ENCODE measurements around the gene STAT5B. TPM values are rescaled to one million over a fixed set of nuclear protein-coding genes. Genes with fewer than 3 reads are reported as not detected.
"Not testable (repeated sequence)": the region's sequence is repeated elsewhere in the genome, so short reads cannot be mapped to it uniquely, and the experiment has no call there.

Gene STAT5B
- 100 to 1,000 TPM; 185 to 192 TPM for total RNA-seq

- CTCF ChIA-PET: interaction anchor here (2.4 kb wide), 1 partner anchor 54 kb away, joined by 18 read pairs; no protein-coding TSS in a partner anchor
- Mint-ChIP-seq H3K4me3 (peak within 1 kb of the TSS; percentile 96), H3K27ac (peak within 1 kb of the TSS; percentile 97), H3K4me1 (ENCODE audit: low read depth) (peaks cover 35% of the 10 kb centered on the region), H3K27me3 (ENCODE audit: low read depth) (no peaks in the 10 kb centered on the region), H3K36me3 (ENCODE audit: low read depth) (peaks cover 30% of the 10 kb centered on the region), H3K9me3 (no peaks in the 10 kb centered on the region)
- intact Hi-C loops (cut with micrococcal nuclease): loop anchor here (10.0 kb wide), 1 partner anchor 411 kb away; the partner anchor contains the start of gene KLHL11
- peak; percentile 62 for DNase-seq
These were observed at the start of gene STAT5B for GRCh38 chr17:42276359-42276608. TSS of gene STAT5B (minus strand) at chr17:42276391. CDS start at chr17:42232127, 44,264 bp downstream.

DNA sequence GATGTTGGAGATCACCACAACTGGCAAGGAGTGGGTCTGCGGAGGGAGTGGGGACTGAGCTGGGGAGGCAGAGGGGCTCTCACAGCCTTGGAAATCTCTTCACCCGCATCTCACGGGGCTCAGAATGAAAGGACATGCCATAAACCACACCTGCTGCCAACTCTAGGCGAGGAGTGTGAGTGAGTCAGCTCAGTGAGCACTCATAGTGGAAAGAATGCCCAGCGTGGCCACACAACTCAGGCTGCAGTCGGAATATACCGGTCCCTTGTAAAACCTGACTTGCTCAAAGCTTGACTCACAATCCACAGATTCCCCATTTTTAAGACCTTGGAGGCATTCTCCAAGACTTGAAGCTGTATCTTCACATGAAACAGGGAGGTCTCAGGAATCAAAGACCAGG is 48.8 kb upstream of the STAT5B start:
- H3K36me3 Mint-ChIP-seq (ENCODE audit: low read depth): peaks cover 75% of the 10 kb centered on the region
- no peak for DNase-seq
- no peak overlapping the region for H3K4me3 Mint-ChIP-seq
- no peaks in the 10 kb centered on the region for H3K27me3 Mint-ChIP-seq (ENCODE audit: low read depth)
- CTCF ChIA-PET: interaction anchor here (1.0 to 22.2 kb wide), 5 partner anchors 13 to 189 kb away, joined by 3 to 442 read pairs (median 7); partner anchors contain the start of gene STAT3
- H3K9me3 Mint-ChIP-seq: no peaks in the 10 kb centered on the region
- intact Hi-C loops (cut with micrococcal nuclease): no loop called here
- H3K27ac Mint-ChIP-seq: peak overlapping the region; percentile 27
- peaks cover 41% of the 10 kb centered on the region for H3K4me1 Mint-ChIP-seq (ENCODE audit: low read depth)

GRCh38 chr17:42323268-42323773 is 47.1 kb upstream of the STAT5B start:
- CTCF ChIA-PET: interaction anchor here (1.0 to 22.2 kb wide), 11 partner anchors 10 to 194 kb away, joined by 3 to 442 read pairs (median 5); partner anchors contain the start of gene STAT3
- no peaks in the 10 kb centered on the region for H3K27me3 Mint-ChIP-seq (ENCODE audit: low read depth)
- intact Hi-C loops (cut with micrococcal nuclease): loop anchor here (1.0 kb wide), 1 partner anchor 10 kb away; no protein-coding TSS in a partner anchor
- peaks cover 77% of the 10 kb centered on the region for H3K36me3 Mint-ChIP-seq (ENCODE audit: low read depth)
- peak overlapping the region; percentile 9 for H3K4me3 Mint-ChIP-seq
- no peaks in the 10 kb centered on the region for H3K9me3 Mint-ChIP-seq
- DNase-seq: no peak
- peaks cover 51% of the 10 kb centered on the region for H3K4me1 Mint-ChIP-seq (ENCODE audit: low read depth)
- peak overlapping the region; percentile 81 for H3K27ac Mint-ChIP-seq

DNA sequence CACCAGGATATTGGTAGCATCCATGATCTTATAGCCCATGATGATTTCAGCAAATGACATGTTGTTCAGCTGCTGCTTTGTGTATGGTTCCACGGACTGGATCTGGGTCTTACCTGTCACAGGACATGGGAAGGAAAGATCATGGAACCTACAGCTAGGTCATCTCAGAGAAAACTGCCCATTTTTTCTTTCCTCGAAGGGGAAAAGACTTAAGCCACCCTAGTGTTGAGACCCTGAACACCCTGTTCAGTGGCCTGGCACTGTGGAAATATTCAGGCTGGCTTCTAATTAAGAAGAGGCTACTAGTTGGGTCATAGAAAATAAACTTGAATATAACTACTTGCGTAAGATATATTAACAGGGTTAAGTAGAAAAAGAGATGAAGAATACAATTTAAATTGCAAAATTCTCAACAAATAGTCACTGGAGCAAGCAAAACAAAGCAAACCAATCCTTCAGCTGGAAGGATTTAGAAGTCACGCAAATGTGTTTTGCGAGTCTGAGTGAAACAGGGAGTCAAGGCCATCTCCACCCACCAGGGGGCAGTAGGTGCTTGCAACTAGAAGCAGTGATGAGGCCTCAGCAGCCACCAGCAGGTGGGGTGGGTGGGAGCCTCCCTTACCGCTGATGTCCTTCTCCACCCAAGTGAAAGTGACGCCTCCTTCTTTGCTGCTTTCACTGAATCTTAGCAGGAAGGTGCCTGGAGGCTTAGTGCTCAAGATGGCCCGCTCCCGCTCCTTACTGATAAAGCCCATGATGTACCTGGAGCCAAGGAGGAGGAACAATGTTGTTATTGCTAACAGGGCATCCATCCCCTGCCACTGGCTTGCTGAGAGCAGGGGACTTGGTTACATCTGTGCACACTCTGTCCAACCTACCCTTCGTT is 46.4 kb upstream of the STAT5B start:
- peak; percentile 99 for DNase-seq
- no peaks in the 10 kb centered on the region for H3K27me3 Mint-ChIP-seq (ENCODE audit: low read depth)
- no peaks in the 10 kb centered on the region for H3K9me3 Mint-ChIP-seq
- H3K27ac Mint-ChIP-seq: peak overlapping the region; percentile 81
- intact Hi-C loops (cut with micrococcal nuclease): loop anchor here (1.0 kb wide), 4 partner anchors 10 to 81 kb away; partner anchors contain the start of gene STAT3
- CTCF ChIA-PET: interaction anchor here (0.7 to 22.2 kb wide), 14 partner anchors 10 to 197 kb away, joined by 3 to 442 read pairs (median 4); partner anchors contain the start of gene STAT3
- H3K36me3 Mint-ChIP-seq (ENCODE audit: low read depth): peaks cover 80% of the 10 kb centered on the region
- H3K4me1 Mint-ChIP-seq (ENCODE audit: low read depth): peaks cover 55% of the 10 kb centered on the region
- peak overlapping the region; percentile 9 for H3K4me3 Mint-ChIP-seq

DNA sequence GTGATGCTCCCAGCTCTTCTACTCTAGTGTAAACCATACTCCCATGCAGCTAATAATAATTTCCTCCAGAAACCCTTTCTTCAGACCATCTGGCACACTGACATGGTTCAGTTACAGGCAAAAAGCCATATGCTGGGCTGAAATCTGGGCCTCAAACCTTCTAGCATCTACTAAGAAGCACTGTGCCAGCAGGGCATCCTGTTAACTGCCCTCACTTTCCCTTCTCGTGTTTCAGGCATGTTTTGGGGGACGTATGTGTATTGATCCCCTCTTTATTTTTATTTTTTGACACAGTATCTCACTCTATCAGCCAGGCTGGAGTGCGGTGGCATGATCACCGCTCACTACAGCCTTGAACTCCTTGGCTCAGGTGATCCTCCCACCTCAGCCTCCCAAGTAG is 45.4 kb upstream of the STAT5B start:
- CTCF ChIA-PET: interaction anchor here (0.7 to 22.2 kb wide), 15 partner anchors 9 to 208 kb away, joined by 3 to 442 read pairs (median 4); partner anchors contain the start of gene STAT3
- Mint-ChIP-seq H3K36me3 (ENCODE audit: low read depth) (peaks cover 80% of the 10 kb centered on the region), H3K4me3 (no peak overlapping the region), H3K27ac (peak overlapping the region; percentile 81), H3K4me1 (ENCODE audit: low read depth) (peaks cover 66% of the 10 kb centered on the region), H3K27me3 (ENCODE audit: low read depth) (no peaks in the 10 kb centered on the region), H3K9me3 (no peaks in the 10 kb centered on the region)
- DNase-seq: no peak
- intact Hi-C loops (cut with micrococcal nuclease): no loop called here

DNA sequence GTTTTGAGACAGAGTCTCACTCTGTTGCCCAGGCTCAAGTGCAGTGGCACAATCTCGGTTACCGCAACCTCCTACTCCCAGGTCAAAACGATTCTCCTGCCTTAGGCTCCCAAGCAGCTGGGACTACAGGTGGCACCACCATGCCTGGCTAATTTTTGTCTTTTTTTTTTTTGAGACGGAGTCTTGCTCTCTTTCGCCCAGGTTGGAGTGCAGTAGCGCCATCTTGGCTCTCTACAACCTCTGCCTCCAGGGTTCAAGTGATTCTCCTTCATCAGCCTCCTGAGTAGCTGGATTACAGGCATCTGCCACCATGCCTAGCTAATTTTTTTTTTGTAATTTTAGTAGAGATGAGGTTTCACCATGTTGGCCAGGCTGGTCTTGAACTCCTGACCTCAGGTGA is 41.8 kb upstream of the STAT5B start:
- intact Hi-C loops (cut with micrococcal nuclease): not testable (repeated sequence)
- CTCF ChIA-PET: interaction anchor here (22.2 kb wide), 1 partner anchor 85 kb away, joined by 442 read pairs; no protein-coding TSS in a partner anchor

DNA sequence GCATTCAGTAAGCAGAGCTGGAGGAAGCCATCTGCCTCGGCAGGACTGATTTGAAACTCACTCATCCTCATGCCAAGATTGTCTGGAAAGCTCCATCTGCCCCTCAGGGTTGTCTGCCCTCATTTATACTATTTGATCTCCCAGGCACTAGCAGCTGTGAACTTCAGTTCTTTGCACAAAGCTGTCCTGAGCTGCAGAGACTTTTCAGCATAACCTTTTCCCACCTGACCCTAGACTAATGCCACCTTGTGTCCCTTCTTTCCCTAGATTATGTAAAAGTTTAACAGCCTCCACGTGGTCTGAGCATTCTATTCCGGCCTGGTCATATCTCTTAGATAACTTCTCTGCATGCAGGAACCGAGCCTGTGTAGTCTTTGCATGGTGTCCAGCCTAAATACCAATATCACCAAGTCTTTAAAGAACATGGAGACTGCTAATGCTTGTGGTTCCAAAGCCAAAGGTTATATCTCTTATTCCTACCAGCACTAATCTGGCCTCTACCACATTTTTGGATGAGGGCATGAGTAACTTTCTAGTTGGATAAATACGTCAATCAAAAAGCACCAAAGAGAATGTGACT is 41.2 kb upstream of the STAT5B start:
- intact Hi-C loops (cut with micrococcal nuclease): no loop called here
- Mint-ChIP-seq H3K36me3 (ENCODE audit: low read depth) (peaks cover 76% of the 10 kb centered on the region), H3K9me3 (no peaks in the 10 kb centered on the region), H3K4me1 (ENCODE audit: low read depth) (peaks cover 81% of the 10 kb centered on the region), H3K27ac (peak overlapping the region; percentile 1), H3K4me3 (no peak overlapping the region), H3K27me3 (ENCODE audit: low read depth) (no peaks in the 10 kb centered on the region)
- no peak for DNase-seq
- CTCF ChIA-PET: interaction anchor here (0.9 to 22.2 kb wide), 3 partner anchors 71 to 95 kb away, joined by 4 to 442 read pairs (median 7); partner anchors contain the start of gene STAT3

More for the DNA sequence above, 41.8 kb upstream of the STAT5B start:
- peaks cover 82% of the 10 kb centered on the region for H3K4me1 Mint-ChIP-seq (ENCODE audit: low read depth)
- not testable (repeated sequence) for H3K4me3 Mint-ChIP-seq; H3K27me3 Mint-ChIP-seq (ENCODE audit: low read depth); DNase-seq; H3K9me3 Mint-ChIP-seq; H3K27ac Mint-ChIP-seq
- peaks cover 82% of the 10 kb centered on the region for H3K36me3 Mint-ChIP-seq (ENCODE audit: low read depth)

GRCh38 chr17:42316755-42317154 is 40.6 kb upstream of the STAT5B start:
- H3K4me3 Mint-ChIP-seq: no peak overlapping the region
- CTCF ChIA-PET: interaction anchor here (0.9 to 22.2 kb wide), 3 partner anchors 71 to 94 kb away, joined by 4 to 442 read pairs (median 7); partner anchors contain the start of gene STAT3
- peaks cover 74% of the 10 kb centered on the region for H3K36me3 Mint-ChIP-seq (ENCODE audit: low read depth)
- DNase-seq: no peak
- H3K4me1 Mint-ChIP-seq (ENCODE audit: low read depth): peaks cover 81% of the 10 kb centered on the region
- intact Hi-C loops (cut with micrococcal nuclease): no loop called here
- H3K27ac Mint-ChIP-seq: peak overlapping the region; percentile 25
- no peaks in the 10 kb centered on the region for H3K9me3 Mint-ChIP-seq
- no peaks in the 10 kb centered on the region for H3K27me3 Mint-ChIP-seq (ENCODE audit: low read depth)

DNA sequence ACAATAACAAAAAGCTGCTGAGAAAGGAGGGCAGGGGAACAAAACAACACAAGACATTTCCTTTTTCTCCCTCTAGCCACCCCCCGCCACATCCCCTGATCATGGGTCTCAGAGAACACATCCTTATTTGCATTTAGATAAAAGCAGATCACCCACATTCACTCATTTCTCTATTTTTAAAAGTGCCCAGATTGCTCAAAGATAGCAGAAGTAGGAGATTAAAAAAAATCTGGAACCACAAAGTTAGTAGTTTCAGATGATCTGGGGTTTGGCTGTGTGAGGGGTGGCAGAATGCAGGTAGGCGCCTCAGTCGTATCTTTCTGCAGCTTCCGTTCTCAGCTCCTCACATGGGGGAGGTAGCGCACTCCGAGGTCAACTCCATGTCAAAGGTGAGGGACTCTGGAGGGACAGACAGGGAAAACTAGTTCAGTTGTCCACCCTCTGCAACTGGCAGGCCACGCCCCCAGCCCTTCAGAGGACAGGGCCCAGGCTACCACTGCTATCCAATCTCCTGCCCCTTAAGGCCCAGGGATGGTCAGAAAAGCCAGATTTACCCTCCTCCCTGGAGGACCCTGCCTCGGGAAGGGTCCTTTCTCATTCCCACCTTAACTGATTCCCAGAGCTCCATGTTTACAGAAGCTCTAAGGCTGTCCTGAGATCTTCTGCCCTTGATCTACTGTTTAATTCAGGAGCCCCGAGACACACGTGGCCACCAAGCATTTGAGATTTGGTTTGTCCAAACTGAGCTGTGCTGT is 39.4 kb upstream of the STAT5B start:
- H3K9me3 Mint-ChIP-seq: no peaks in the 10 kb centered on the region
- H3K27ac Mint-ChIP-seq: peak overlapping the region; percentile 75
- H3K36me3 Mint-ChIP-seq (ENCODE audit: low read depth): peaks cover 76% of the 10 kb centered on the region
- CTCF ChIA-PET: interaction anchor here (0.6 to 22.2 kb wide), 3 partner anchors 87 to 135 kb away, joined by 4 to 442 read pairs (median 4); partner anchors contain the start of gene KCNH4
- H3K4me1 Mint-ChIP-seq (ENCODE audit: low read depth): peaks cover 83% of the 10 kb centered on the region
- intact Hi-C loops (cut with micrococcal nuclease): no loop called here
- H3K4me3 Mint-ChIP-seq: peak overlapping the region; percentile 8
- no peaks in the 10 kb centered on the region for H3K27me3 Mint-ChIP-seq (ENCODE audit: low read depth)
- DNase-seq: no peak

DNA sequence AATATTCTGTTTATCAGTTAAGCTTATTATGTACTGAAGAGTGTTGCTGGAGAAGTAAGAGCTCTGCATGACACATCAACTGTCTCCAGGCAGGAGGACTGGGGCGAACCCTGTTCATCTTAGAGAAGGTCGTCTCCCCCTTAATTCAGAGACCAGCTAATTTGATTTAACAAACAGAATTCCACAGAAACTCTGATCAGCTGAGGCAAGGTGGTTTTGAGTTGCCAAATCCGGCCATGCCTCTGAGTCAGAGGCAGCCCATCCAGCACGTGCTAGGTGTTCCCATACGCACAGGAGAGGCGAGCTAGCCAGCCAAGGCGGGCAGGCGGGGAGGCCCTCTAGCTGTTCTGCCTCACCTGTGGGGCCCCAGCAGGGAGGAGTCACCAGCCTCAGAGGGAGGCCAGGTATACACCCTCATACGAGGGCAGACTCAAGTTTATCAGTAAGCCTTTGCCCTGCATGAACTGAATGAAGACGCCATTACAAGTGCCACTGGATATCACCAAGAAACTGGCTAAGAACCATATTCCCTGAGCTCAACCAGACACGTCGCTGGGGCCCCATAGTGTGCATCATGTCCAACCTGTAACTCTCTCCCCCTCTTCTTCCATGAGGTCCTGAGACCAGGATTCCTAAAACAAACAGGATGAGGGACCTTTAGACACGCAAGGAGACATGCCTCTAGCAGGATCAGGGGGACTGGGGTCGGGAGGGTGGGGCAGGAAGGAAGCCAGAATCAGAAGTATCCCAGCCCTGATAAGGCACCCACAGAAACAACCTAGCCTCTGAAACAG is 37.8 kb upstream of the STAT5B start:
- intact Hi-C loops (cut with micrococcal nuclease): loop anchor here (2.0 to 5.0 kb wide), 4 partner anchors 65 to 297 kb away; partner anchors contain the start of genes DNAJC7 and KCNH4
- Mint-ChIP-seq H3K27ac (peak overlapping the region; percentile 85), H3K36me3 (ENCODE audit: low read depth) (peaks cover 73% of the 10 kb centered on the region), H3K4me3 (no peak overlapping the region), H3K27me3 (ENCODE audit: low read depth) (no peaks in the 10 kb centered on the region), H3K9me3 (no peaks in the 10 kb centered on the region), H3K4me1 (ENCODE audit: low read depth) (peaks cover 87% of the 10 kb centered on the region)
- DNase-seq: peak; percentile 63
- CTCF ChIA-PET: interaction anchor here (0.6 to 22.2 kb wide), 8 partner anchors 8 to 216 kb away, joined by 3 to 442 read pairs (median 8); partner anchors contain the start of genes STAT3 and STAT5A

DNA sequence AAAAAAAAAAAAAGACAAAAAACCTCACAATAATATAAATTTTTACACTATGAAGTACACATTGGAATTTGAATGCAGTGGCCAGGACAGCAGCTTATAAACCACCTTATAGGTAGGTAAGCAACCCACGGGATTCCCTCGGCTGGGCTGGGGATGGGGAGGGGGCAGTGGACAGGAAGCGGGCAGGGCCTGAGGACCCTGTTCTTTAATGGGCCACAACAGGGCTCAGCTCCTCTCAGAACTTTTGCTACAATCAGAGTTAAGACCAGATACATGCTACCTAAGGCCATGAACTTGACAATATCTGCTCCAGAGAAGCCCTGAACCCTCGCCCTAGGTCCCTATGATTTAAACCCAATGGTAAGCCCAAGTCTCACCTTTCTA is 37.2 kb upstream of the STAT5B start:
- CTCF ChIA-PET: interaction anchor here (0.6 to 22.2 kb wide), 8 partner anchors 9 to 216 kb away, joined by 3 to 442 read pairs (median 8); partner anchors contain the start of genes STAT3 and STAT5A
- H3K4me3 Mint-ChIP-seq: no peak overlapping the region
- peaks cover 88% of the 10 kb centered on the region for H3K4me1 Mint-ChIP-seq (ENCODE audit: low read depth)
- no peaks in the 10 kb centered on the region for H3K9me3 Mint-ChIP-seq
- no peaks in the 10 kb centered on the region for H3K27me3 Mint-ChIP-seq (ENCODE audit: low read depth)
- peaks cover 72% of the 10 kb centered on the region for H3K36me3 Mint-ChIP-seq (ENCODE audit: low read depth)
- peak overlapping the region; percentile 85 for H3K27ac Mint-ChIP-seq
- intact Hi-C loops (cut with micrococcal nuclease): loop anchor here (2.0 to 5.0 kb wide), 4 partner anchors 65 to 296 kb away; partner anchors contain the start of genes DNAJC7 and KCNH4
- DNase-seq: no peak

Data from activated naive CD4-positive, alpha-beta T cell treated with anti-CD3 and anti-CD28 coated beads for 36 hours (primary cell).